Stimulated activated CD8-positive, alpha-beta memory T cell treated with anti-CD3 and anti-CD28 coated beads, Interleukin-4, amount 100 ng/mL, for 4 hours (primary cell): ENCODE measurements around the gene CCDC81.
A peak's percentile ranks its signal among the peaks of the same experiment; 100 is the strongest.

Experiments
- DNase-seq, 2 donors: peaks; one replicate each; pipeline ENCODE4 v3.0.0-alpha.2; 2020; ENCODE audit warnings: low read depth in 2 of 2, low spot score in 1 of 2

Gene CCDC81

DNA sequence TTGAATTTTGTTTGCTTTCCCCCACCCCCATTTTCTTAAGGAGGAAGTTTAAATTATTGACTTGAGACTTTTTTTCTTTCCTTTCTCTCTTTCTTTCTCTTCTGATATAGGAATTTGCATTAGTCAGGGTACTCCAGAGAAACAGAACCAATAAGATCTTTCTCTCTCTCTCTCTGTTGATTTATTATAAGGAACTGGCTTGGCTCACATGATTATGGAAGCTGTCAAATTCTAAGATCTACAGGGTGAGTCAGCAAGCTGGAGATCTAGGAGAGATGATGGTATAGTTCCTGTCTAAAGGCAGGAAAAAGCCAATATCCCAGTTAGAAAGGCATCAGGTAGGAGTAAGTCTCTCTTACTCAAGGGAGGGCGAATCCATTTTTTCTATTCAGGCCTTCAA, 64.0 kb downstream of the CCDC81 start:
- DNase-seq = no peak

DNA sequence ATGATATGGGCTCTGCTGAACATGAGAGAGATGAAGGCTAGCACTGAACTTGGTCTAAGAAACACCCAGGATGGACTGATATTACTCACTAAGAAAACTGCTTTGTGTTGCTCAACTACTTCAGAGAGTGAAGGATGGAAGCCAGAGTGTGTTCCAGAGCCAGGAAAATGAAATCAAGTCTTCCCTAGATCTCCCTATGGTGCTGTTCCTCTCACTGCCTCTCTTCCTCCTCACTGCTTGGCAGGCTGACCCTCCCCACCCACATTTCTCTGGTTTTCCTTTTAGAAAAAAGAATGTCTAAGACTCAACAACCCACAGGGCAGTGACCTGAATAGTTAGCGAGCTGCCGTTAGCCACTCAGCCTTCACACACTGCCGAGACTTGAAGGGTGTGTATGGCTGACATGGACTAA, 65.6 kb downstream of the CCDC81 start:
- DNase-seq = no peak

DNA sequence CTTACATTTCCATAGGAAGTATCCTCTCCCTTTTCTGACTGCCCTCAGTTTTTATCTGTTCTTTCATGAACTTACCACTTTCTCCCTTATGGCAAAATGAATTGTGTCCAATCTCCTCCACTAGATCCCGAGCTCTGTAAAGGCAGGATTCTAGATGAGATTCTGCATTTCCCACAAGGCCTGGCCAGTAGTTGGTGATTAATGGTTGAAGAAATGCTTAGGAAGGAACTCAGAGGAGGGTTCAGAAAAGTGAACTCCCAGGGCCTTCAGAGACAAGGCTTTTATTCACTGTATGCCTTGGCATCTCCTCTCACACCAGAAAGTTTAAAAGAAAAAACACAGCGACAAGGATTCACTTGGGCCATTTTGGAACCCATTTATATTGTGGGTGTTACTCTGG, 66.2 kb downstream of the CCDC81 start:
- DNase-seq = no peak

DNA sequence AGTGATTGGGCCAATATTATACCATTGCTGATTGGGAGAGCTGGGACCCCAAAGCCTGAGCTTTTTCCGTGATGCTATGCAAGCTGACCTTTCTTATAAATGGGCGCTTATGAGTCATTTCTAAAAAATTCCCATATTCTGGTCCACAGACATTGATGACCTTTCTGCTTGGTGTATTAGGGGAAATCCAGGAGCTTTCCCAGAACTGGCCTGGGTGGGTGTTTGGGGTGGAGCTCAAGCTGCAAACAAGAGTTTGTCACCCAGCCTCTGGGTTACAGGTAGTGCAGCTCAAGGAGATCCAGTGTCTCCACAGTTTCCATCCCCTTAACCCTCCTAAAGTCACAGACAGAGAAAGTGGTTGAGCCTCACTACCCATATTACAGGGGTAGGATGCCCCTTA, 67.7 kb downstream of the CCDC81 start:
- no peak for DNase-seq

DNA sequence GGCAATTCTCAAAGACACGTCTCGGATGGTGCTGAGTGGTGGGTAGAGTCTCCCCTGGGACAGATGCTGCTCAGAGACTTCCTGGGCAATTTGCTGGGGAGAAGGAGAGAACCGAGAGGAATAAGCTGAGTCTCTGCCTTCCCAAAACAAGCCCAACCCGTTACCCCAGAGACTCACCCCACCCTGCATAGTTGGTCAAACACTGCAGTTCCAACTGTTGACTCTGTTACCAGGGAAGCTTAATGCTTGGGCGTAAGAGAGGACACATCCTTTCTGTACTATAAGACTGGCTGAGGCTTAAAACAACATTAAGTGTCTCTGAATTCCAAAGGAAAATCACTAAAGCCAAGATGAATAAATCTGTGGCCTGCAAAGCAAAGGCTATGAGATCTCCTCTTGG, 68.1 kb downstream of the CCDC81 start:
- no peak for DNase-seq

DNA sequence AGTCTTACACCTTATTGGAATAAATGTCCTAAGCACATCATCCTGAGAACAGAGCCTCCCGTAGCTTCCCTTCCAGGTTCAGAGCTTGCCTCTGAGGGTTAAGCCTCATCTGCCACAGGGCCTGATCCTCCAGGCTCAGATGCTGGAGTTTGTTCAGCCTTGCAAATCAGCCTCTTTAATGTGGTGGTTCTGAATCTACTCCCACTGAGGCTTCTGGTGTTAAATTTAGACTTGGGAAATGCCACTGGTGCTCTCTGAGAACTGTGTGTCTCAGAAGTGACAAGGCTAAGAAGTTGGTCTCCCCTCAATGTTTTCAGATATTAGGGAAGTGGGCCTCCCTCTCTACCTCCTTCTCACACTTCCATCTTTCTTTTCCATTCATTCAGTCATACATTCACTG, 68.7 kb downstream of the CCDC81 start:
- no peak for DNase-seq

DNA sequence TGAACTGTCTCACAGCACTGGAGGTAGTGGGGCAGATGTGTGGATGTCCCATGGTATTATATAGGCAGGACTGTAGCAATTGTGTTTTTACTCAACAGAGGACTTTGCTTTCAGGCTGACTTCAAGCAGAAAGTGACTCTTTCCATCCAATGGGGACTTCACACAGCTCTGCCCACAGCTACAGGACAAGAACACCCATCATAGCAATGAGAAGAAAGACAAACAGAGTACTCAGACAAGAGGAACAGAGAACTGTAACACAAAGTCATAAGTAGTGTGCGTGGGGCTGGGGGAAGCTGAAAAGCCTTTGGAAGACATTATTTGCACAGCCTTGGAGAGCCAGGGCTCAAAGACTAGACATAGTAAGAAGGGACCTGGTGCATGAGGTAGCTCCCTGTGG, 70.3 kb downstream of the CCDC81 start:
- DNase-seq = no peak

DNA sequence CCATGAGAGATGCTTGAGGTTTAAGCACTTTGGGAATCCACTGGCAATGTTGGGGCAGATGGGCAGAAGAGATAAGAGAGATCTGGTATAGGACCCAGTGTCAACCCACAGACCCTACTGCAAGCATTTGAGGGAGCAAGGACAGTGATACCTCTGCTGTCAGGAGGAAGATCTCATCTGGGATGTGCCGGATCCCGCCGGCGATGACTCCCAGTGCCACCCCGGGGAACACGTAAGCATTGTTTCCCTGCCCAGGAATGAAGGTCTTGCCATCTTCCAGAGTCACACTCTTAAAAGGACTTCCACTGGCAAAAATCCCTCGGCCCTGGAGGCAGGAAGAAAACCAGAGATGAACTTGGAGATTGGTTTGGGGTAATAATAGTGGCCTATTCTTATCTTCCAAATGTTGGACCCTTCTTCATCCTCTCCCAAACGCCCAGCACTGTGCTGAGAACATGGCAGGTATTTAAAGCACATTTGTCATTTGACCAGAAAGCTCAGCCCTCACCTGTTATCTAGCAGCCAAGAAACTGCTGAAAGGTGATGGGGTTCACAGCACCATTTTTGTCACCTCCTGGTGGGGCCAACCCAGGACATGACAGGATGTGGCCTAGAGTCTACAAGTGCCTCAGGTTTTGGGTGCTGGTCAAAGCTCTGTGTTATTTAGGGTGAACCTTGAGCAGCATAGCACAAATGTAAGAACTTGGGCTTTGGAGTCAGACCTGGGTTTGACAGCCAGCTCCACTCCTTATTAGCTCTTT, 71.7 kb downstream of the CCDC81 start:
- no peak for DNase-seq

DNA sequence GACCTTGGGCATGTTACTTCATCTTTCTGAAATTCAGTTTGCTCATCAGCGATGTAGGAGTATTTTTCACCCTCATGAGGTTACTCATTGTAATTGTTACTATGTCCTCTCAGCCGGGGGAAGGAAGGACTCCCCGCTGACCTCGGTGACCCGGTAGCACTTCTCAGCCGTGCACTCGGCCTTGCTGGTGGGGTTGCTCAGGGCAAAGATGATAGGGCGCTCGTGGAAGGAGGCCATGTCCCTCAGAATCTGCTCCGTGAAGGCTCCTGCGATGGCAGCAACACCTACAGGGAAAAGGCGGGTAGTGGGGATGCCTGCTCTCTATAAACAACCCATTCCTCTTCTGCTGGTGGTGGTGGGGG, 72.2 kb downstream of the CCDC81 start:
- DNase-seq = no peak

DNA sequence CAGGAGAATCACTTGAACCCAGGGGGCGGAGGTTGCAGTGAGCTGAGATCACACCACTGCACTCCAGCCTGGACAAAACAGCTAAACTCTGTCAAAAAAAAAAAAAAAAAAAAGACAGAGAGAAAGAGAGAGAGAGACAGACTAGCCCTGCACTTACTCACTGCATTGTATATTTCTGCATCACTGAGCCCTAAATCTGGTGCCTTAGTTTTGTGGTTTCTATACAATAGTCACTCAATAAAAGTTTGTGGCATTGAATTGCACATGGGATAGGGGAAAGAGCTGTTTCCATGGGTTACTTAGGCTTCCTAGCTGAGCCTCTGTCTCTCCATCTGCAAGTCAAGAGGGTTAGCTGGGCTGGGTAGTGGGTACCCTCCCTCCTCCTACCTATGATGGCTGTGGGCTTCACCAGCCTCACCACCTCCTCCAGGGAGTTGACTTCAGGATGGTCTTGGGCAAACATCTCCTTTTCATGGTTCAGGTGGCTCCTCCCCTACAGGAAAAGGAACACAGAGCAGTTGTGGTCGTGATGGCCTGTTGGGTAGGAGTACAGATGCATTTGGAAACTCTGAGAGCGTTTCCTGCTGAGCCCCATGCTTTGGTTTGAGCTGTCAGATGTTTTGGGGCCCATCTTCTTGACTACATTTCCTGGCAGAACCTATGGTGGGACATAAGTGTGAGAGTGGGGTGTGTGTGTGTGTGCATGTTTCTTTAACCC, 73.2 kb downstream of the CCDC81 start:
- no peak for DNase-seq

DNA sequence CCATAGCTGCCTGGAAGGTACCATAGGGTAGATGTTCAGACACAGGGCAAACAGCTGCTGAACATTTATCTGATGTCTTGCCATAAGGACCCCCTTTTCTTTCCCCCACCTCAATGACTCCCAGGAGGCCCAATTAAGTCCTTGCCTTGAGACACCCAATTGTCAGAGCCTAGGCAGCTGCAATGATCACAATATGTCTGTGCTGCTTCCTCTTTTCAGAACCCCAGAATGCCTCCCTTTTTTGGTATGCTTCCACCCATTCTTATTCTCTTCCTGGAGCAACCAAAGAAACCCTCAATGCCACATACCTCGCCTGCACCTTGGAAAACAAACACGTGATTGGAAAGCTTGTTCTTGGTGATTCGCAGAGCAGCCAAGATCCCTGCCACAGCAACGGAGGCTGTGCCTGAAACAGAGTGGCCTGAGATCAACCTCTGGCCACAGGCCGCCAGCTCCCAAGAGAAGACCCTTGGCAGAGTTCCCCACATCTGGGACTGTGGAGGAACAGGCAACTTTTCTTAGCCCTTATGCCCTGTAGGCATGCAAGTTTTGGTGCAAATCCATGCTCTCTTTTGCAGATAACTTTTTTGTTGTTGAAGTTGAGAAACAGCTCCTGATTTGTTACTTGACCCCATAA, 75.4 kb downstream of the CCDC81 start:
- DNase-seq = no peak

DNA sequence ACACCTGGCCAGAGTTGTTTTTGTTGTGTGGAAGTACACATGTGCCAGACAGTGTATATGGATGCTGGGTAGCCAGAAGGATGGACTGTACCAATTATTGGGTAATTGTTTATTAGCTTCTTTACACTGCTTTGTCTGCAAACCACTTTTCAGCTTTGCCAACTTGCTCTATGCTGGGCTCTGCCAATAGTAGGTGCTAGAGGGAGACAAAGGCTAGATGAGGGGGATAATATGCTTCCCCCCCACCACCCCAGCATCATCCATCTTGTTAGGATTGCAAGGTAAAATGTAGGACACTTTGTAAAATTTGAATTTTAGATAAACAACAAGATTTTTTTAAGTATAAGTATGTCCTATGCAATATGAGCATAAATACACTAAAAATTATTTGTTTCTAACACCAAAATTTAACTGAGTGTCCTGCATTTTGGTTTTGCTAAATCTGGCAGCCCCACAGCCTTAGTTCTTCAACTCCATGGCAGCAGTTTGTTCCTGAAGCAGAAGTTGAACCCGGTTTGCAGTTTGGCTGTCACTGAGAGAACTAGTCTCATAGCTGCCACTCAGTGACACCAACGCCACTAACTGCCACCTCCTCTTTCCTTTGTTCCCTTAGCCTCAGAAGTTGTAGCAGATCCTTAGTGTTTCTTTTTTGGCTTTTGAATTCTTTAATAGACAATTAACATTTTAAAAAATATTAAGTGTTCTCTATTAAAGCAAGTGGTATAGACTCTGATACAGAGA, 78.8 kb downstream of the CCDC81 start:
- DNase-seq = no peak

DNA sequence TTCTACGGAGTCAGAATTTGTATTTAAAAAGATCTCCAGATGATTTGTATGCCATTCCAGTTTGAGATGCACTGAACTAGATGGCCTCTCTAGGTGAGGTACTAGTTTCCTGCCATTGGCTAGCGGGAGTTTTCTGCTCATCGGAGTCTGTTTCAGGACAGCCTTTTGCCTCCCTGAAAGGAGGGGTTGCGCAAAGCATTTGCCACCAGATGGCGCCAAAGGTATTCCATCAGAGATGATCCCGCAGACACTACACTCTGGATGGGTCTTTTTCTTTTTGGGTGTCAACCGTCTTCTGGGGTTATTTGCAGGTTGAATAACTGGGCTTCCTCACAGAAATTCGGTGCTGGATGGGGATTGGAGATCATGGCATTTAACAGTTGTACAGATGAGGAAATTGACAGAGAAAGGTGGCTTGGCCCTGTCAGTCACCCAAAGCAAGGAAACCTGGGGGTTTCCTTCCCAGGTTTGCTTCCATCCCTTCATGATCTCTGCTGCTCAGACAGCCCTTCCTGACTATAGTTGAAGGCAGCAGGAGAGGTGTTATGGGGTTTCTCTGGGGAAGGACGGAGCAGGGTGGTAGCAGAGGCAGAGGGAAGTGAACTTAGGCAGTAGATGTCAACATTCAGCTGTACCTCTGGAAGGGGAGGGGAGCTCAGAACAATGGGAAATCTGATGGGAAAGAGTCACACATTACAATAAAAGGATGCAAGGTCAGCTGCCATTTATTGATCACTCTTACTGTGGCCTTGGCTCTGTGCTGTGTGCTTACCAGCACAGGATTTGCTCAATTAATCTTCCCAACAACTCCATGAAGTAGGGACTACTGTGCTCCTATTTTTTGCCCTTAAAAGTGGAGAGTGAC, 81.6 kb downstream of the CCDC81 start:
- peak; percentile 35 to 56 for DNase-seq

DNA sequence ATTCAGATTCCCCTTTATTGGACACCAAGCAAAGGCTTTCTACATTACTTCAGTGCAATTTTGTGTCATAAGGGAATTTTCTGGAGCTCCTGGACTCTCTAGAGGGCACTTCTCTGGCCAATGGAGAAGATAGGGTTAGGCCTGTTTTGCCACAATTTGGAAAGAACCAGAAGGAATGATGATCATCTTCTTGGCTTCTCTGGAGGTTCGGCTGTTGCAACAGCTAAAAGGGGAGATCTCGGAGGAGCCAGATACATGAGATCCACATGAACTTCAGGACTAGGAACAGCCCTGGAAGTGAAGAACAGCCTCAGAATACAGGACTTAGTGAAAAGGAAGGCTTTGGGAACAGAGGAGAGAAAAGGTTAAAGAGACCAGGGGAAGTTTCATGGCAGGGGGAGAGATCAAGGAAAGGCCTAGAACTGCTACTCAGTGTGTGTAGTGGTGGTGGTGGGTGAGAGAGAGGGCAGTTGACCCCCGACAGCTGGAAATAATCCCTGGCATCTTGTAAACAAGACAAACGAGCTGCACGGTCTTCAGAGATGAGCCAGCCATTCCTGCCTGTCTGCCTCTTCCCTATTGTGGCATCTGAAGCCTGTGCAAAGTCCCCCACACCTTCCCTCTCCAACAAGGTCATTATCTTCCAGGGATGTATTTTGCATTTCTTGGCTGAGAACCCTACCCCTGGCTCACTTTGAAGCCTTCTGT, 83.8 kb downstream of the CCDC81 start:
- DNase-seq = no peak

DNA sequence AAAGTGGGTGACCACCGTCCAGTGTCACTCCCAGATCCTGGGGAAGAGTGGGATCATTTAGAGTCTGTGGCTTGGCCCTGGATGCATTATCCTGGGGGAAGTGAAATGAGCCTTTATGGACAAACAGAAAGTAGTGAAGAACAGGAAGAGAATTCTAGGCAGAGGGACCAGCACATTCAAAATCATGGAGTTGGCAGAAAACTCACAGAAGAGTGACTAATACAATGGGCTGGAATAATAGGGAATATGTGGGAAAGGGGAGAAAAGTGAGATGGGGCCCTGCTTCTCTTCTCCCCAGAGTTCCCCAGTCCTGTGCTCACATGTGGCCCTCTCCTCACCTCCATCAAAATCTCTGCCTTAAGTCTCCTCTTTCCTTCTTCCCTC, 84.3 kb downstream of the CCDC81 start:
- DNase-seq = no peak

DNA sequence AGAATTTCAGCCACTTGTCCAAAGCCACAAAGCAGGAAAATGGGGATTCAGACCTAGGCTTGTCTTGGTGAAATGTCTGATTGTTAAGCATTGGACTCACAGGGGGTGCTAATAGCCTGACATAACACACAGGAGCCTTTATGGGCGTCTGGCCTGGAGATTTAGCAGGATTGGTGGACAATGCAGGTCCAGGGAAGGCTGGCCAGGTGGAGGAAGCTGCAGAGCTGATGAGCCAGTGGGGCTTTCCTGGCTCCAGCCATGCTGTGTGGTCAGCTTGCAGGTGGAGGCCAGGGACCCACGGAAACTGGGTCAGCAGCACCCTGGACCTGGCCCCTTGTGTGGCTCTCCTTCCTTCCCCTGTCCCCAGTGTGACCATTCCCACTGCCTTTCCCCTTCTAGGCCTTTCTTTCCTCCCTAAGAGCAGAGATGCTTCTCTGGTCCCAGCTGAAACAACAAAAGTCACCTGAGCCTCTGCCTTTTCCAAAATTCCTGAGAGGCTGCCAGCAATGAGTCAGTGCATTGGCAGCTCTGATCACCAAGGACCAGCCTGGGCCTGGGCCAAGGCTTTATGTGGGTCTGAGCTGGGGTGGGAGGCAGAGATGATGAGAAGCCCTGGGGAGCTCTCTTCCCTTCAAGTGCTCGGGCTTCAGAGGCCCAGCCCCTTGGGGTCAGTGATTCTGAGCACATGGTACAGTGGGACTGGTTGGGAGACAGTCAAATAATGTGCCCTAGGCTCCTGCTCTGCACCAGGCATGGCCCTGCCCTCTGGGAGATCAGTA, 85.2 kb downstream of the CCDC81 start:
- DNase-seq = no peak

DNA sequence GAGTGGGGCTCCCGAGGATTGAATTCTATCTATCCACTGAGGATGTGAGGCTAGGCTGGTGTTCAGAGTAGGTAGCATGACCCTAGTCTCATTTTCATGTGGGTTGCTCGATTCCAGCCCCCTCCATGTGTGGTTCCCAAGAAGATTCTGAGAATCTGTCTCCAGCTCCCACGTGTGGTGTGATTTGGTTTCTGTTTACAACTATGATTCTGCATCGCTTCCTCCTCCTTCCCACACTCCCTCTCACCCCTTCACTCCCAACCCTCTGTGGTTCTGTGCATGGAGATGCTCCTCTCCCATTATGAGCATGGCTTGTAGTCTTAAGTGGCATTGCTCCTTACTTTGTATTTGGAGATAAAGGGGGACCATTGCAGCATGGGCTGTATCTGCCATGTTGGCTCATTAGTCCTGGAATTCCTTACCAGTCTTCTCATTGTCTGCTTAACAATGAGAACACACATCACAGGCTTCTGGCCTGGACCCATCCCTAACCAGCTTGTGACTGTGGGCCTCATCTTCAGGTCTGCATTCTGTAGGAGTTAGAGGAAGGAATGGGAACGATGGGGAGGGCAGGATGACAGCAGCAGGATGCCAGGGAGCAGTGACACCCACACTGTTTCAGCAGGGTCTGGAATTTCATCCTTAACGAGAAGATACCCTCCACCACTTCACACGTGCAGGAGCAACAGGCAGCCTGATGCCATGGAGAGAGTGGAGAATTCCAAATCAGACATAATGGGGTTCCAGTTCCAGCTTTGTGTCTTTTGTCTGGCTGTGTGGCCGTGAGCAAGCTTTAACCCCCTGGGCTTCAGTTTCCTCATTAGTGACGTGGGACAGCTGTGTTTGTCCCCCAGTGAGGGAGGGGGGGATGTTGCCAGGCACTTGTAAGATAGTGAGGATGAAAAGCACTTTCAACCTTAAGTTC, 86.0 kb downstream of the CCDC81 start:
- DNase-seq = no peak

DNA sequence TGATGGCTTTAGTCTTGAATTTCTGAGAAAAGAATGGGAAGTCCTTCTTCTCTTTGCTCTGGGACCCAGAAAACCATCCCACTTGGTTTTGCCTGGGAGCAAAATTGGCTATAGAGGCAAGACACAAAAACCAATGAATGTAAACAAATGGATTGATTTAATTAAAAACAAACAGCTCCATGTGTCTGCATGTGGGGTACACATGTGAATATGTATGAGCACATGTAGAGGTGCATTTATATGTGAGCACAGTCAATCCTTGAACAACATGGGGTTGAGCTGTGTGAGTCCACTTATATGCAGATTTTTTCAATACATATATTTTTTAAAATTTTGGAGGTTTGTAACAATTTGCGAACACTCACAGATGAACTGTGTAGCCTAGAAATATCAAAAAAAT, 87.2 kb downstream of the CCDC81 start:
- no peak for DNase-seq
